Posterior vena cava (tissue), 2 donors: ENCODE measurements around the gene NME4. TPM values are rescaled to one million over a fixed set of nuclear protein-coding genes. Genes with fewer than 3 reads are reported as not detected.
"Not testable (repeated sequence)": the region's sequence is repeated elsewhere in the genome, so short reads cannot be mapped to it uniquely, and the experiment has no call there.

Experiments used
- DNase-seq: peaks from one replicate; pipeline ENCODE4 v3.0.0-alpha.2; 2020; ENCODE audit warnings: low spot score
- intact Hi-C, 2 donors: fragments of 100-400 bp; cut with DNase I; formaldehyde crosslinking; loops; one replicate each; pipeline versions ENCODE4 v1.14.1 to v1.14.2; 2022 to 2023
- total RNA-seq, 2 donors: library from RNA; stranded (reverse); fragmentation: NEBNext Ultra II Directional; extraction: Animal tissue kit (Norgen Biotek cat#: 25700); gene quantifications; one replicate each; pipeline ENCODE4 v1.2.1, GENCODE V29; 2021
- donor health status: DM: yes; HTN: yes; CAD: no.
- donor health status: DM: yes; HTN: yes; CAD: no.

Gene NME4
- total RNA-seq, 2 donors from 2014 or later: 70.7 to 108 TPM

DNA sequence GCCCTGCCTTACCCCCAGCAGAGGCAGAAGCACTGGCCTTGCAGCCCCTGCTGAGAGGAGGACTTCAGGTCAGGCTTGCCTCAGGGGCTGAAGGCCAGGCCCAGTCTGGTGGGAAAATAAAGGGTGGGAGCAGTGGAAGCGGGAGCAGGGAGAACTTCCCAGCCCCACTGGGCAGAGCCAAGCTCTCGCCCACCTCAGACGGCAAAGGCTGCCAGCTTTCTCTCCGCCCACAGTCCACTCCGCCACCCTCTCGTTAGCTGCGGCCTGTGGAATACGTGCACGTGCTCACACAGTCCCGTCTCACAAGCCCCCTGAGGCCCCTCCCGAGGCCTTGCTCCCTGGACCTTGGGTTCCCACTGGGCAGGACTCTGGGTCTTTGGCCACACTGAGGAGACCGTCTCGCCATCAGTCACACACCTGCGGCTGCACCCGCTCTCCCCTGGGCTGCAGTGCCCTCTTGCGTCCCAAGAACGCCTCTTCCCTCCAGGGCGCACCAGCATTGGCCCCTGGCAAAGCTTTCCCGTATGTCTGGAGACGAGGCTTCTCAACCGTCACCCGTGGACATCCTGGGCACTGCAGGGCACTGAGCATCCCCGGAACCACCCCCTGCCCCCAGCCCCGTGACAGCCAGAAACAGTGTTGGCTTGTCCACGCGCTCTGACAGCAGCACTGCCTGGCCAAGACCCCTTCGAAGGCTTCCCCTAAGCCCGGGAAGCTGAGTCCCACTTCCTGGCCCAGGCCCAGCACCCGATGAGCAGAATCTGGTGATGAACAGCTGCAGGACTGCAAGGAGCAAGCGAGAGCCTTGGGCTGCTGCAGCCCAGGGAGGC, 34.9 kb upstream of the NME4 start:
- intact Hi-C loops: no loop called here
- peak; percentile 93 for DNase-seq

DNA sequence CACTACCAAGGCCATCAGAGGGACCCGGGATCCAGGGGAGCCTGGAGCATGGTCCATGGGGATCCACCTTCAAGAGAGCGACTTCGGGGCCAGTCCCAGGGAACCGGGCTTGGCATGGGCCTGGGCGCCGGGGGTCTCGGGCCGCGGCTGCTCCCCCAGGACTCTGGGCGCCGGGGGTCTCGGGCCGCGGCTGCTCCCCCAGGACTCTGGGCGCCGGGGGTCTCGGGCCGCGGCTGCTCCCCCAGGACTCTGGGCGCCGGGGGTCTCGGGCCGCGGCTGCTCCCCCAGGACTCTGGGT, 34.3 kb upstream of the NME4 start:
- DNase-seq, intact Hi-C loops: not testable (repeated sequence)

DNA sequence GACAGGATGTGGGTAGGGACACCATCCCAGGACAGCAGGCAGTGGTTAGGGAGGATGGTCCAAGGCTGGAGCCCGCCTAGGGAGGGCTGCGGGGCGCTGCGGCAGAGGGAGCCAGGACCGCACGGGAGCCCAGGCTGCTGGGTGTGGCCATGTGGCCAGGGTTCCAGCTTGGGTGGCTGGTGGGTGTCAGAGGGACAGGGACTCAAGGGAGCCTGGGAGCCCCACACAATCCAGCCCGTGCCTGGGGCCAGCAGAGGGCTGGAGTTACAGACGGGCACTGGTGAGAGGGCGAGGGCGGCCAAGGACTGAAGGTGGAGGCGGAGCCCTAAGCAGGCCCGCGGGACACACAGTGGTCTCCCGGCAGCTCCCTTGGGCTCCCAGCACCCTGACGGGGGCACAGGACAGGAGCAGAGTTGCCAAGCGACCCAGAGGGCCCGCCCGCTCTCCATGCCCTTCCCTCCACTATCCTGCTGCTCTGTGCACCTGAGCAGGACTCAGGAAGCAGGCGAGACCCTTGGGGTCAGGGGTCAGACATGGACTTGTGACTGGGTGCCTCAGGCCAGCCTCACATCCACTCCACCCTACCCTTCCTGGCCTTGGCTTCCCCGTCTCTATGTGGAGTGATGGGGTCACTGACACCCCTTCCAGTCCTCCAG, 33.8 kb upstream of the NME4 start:
- intact Hi-C loops: no loop called here
- no peak for DNase-seq

DNA sequence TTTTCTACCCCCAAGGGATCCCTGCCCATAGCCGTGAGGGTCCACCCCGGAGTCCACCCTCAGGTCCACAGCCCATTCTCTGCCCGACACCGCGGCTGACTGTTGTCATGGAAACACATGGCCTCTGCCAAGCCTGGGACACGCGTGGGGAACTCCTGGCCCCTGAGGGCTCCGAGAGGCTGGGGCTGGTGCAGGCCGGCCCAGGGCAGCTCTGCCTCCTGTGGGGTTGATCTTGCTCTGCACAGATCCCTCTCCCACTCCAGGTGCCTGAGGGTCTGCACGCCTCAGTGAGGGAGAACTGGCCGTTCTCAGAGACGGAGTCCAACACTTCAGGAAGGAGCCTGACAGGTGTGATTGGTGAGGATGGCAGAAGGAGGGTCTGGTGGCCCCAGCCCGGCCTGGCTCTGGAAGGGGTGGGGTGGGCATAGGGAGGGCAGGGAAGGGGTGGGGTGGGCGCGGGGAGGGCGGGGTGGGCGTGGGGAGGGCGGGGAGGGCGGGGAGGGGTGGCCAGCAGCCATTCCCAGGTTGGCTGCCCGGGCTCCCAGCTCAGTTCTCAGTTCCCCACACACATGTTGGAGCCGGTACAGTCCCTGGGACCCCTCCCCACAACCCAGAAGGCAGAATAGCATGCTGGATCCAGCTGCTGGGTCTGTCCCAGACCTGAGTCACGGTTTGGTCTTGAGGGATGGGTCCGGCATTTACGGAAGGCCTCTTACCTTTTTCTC, 33.1 kb upstream of the NME4 start:
- intact Hi-C loops: no loop called here
- no peak for DNase-seq

DNA sequence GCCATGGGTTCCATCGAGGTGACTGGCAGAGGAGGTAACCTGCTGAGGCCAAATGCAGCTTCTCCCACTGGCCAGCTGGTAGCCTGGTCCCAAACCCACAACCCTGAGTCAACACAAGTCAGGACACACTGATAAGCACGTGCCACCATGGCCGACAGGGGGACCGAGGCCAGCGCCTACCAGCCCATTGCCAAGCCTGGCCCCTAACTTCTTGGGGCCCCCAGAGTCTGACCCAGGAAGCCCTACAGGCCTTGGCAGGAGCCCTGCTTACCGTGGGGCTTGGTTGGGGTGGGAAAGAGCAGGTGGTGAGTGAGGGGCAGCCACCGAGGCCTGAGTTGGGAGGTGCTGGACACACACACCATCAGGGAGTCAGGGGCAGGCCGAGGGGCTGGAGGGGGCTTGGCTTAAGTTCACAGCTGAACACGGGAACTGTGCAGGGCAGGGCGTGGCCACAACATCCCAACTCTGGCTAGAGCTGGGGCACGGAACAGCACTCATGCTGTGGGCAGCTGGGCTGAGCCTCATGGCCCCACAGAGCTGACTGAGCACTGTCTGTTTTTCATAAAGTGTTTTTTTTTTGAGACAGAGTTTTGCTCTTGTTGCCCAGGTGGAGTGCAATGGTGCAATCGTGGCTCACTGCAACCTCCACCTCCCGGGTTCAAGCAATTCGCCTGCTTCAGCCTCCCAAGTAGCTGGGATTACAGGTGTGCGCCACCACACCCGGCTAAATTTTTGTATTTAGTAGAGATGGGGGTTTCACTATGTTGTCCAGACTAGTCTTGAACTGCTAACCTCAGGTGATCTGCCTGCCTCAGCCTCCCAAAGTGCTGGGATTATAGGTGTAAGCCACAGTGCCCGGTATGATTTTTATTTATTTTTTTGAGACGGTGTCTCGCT, 32.2 kb upstream of the NME4 start:
- DNase-seq: no peak
- intact Hi-C loops: no loop called here

DNA sequence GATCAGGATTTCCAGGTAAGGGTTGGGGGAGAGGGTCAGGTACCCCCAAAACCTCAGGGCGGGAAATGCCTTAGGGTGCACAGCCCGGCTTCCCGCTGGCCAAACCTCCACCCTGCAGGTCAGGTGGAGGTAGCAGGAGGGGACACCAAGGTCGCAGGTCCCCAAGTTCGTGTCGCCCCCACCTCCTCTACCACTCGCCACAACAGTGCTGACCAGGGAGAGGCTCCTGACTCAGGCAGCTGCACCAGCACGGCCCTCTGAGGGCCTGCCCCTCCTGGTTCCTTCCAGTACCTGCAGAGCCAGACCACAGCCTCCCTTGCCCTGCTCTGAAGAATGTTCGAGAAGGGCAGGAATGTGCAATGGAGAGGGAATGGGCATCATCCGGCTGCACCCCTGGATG, 30.5 kb upstream of the NME4 start:
- no peak for DNase-seq
- intact Hi-C loops: no loop called here

DNA sequence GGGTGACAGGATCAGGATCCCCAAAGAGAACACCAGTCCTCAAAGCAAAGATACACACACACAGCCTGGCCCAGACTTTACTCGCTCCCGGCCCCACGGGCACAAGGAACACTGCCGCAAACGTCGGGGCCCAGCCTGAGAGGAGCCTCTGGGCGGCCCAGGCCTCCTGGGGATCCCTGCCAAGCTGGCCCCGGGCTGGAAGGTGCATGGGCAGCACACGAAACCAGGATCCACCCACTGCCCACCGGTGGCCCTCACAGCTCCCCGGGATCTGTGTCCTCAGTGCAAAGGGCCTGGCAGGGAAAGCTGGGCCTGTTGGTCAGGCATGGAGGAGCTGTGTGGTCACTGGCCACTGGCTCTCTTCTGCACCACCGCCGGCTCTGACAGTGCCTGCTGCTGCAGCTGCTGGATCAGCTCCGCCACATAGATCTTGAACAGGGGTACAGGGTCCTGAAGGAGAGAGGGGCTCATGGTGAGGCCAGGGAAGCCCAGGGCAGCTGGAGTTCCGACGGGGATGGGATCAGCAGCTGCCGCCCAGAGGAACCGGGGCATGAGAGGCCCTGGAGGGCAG, 29.6 kb upstream of the NME4 start:
- no peak for DNase-seq

DNA sequence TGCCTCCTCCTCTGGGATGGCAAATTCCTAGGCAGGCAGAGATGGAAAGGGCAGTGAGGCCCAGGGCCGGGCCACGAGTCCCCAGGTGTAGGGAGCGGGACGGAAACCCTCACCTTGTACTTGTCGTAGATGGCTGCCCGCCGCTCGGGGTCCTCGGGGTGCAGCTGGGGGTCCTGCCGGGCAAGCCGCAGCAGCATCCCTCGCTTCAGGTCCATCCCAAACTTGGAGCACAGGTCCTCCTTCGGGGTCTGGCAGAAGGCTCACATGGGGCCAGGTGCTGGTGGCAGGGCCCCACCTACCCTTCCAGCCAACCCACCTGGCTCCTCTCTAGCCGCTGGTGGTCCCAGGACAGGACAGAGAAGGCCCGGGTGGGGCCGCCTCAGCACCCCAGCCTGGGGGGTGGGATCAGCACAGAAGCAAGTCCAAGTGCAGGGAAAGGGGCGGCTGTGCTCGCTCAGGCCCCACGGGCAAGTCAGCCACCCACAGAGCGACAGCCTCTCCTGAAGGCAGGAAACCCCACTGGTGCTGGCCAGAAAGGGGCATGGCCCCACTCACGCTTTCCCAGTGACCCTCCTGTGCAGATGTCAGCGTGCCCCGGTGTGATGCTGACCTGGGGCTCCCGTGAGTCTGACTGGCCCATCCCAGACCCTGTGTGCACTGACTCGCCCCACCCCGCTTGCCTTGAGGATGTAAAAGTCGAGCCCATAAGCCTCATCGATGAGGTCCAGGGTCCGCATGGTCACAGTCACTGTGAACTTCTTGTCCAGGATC, 28.4 kb upstream of the NME4 start:
- DNase-seq: no peak
- intact Hi-C loops: no loop called here

More for the DNA sequence above, 29.6 kb upstream of the NME4 start:
- intact Hi-C loops: no loop called here

DNA sequence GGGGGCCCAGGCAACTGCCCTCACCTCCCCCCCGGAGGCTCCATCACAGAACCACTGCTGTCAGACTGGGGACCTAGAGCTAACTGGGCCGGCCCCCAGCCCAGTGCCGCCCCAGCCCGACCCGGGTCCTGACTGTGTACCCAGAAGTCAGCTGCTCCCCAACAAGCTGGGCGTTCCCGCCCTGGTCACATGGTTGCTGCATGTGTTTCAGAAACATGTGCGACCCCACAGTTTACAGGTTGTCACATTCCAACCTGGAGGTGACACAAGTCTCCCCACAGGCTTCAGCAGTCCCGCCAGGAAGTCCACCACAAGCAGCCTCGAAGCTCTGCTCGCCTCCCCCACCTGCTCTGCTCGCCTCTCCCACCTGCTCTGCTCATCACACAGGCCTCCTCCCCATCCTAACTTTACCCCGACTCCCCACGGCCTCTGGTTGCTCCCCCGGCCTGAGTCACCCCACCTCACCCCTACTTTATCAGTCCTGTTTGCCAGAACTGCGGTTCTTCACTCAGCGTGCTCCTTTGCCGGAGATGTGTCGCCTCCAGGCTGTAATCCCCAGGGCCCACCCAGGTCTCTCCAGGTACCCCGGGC, 27.6 kb upstream of the NME4 start:
- intact Hi-C loops: no loop called here
- DNase-seq: peak; percentile 79

DNA sequence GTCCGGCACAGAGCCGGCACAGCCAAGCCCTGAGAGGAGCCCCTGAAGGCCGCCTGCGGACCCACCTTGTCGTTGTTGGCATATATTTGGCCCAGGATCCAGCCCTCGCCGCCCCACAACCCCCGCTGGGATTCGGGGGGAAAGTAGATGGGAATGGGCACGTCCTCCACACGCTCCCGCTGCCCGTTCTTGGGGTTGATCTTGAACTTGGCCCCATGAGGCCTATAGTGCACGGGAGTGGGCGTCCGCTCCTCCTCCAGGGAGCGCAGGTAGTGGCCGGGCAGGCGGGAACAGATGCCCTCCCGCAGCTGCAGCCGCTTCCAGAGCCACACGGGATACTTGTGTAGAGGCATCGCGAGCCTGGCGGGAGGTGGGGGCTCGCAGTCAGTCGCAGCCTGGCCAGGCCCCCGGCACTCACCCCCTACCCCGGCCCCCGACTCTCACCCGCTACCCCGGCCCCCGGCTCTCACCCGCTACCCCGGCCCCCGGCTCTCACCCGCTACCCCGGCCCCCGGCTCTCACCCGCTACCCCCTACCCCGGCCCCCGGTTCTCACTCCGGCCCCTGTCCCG, 27.0 kb upstream of the NME4 start:
- intact Hi-C loops: no loop called here

DNA sequence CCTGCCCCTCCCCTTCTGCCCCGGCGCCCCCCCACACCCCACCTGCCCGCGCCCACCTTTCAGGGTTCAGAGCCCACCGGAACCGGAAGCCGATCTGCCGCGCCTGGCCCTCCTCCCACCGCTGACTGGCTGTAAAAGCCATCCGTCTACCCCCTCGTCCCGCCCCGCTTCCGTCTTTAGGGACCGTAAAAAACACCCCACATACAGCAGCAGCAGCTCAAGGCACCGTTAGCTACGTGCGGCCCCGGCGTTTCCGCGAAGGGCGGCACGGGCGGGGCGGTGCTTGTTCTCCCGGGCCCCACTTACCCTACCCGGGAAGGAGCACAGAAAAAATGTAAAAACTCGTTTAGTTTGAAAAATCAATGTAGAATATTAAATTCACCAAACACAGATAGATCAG, 26.6 kb upstream of the NME4 start, which contains the start of gene MRPL28:
Gene MRPL28, minus strand, starts transcription at position 96 of the 400 bp plus-strand sequence. CDS start 320 bp downstream, outside the sequence.
- peak; percentile 98 for DNase-seq
- intact Hi-C loops: no loop called here

More for the DNA sequence above, 27.0 kb upstream of the NME4 start:
- DNase-seq: peak; percentile 78

DNA sequence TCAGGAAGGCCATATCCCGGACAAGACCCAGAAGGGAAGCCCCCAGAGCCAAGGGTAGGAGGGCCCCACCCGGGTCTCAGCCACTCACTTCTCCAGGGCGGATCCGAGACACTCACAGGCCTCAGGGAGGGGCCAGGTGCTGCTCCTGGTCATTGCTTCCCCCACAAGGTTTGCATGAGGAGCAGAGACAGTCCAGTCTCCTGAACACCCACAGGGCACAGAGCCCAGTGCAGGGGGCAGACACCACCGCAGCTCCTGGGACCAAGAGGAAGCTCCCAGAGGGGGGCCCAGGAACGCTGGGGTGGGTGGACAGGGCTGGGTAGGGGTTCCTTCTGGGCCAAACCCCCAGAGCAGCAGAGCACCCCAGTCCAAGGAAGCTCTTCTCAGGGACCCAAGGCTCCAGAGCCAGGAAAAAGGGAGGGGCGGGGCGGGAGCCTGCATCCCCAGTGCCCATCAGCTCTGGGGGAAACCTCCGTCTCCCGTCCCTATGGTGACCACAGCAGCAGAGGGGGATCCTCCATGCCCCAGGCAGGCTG, 26.0 kb upstream of the NME4 start:
- intact Hi-C loops: loop anchor here in 1 of 2 donors (1.0 kb wide), 1 partner anchor 36 kb away; no protein-coding TSS in a partner anchor
- DNase-seq: no peak

DNA sequence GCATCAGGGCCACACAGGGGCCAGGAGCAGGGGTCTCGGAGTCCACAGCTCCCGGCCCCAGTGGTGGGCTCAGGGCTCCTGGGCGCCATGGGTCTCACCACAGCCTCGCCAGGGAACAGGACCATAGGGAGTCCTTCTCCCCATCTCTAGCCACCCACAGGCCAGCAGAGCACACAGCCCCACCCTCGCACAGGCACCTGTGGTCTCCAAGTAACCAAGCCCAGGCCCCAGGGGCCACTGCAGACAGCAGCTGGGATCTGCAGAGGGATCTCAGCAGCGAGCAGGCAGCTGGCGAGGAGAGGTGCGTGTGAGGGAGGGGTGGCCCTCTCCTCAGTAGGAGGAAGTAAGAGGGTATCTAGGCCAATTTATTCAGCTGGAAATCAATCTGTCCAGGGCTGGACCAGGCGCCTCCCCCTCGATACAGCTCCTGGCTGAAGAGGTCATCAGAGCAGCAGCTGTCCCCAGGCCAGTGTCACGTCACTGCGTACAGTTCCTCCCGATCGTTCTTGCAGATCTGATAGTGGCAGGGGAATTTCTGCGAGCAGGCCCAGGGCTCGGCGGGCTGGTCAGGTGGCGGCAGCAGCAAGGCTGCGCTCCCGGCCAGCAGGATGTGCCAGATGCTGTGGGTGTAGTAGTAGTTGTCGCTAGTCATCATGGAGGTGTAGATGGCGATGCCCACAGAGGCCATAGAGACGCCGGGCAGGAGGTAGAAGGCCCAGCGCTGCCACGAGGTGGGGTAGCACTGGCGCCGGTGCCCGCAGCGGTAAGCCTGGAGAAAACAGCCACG, 25.3 kb upstream of the NME4 start:
- no peak for DNase-seq
- intact Hi-C loops: loop anchor here in 1 of 2 donors (1.0 kb wide), 1 partner anchor 36 kb away; no protein-coding TSS in a partner anchor

DNA sequence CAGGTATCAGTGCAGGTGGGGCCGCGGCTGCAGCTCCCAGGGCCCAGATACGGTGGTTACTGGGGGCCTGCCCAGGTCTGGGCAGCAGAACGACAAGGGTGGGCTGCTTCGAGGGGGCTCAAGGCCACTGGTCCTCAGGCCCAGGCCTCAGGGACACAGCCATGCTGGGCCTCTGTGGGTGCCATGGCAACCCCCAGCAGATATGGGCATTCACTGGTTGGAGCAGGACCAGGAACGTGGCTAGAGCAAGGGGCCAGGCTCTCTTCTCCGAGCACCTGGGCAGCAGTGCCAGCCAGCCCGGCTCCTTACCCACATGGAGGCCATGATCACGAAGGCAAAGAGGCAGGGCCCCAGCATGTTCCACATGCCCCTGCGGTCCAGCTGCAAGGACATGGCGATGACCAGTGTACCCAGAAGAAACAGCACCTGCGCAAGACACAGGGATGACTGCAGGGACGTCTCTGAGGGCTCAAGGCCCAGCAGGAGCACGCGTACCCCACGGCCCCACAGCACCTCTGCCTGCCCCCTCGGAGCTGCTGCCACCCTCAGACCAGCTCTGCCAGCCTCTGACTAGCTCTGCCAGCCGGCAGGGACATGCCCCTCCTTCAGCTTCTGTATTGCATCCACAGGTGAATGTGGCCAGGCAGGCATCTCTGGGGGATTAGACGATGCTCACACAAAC, 24.6 kb upstream of the NME4 start:
- no peak for DNase-seq
- intact Hi-C loops: no loop called here

DNA sequence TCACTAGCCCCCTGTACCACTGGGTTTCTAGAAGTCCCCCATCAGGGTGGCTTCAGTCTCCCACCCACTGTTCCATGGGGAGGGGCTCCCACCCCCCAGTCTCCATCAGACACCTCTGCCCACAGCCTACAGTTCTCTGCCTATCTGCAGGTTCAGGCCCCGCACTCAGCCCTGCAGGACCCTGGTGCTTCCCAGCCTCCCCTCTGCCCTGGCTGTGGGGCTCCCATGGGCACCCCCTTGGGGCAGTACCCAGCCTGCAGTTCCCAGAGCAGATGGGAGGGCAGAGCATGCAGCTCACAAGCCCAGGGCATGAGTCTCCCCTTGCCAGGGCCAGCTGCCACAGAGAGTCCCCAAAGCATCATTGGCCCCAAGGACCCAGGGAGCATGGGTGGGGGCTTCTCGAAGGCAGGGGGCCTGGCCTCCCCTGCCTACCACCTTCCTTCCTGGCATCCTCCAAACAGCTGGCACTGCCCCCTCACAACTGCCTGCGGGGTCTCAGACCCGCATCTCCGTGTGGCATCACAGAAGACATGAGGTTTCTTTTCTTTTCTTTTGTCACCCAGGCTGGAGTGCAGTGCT, 23.9 kb upstream of the NME4 start:
- no peak for DNase-seq
- intact Hi-C loops: no loop called here
